Large intestine (tissue), 3 donors: ENCODE data around the gene ARID5B. TPM values are rescaled to one million over a fixed set of nuclear protein-coding genes. Genes with fewer than 3 reads are reported as not detected.

Experiments used
- DNase-seq, 2 donors: peaks; one replicate each; pipeline versions ENCODE4 v3.0.0 to v3.0.0-alpha.2; 2013
- H3K27ac ChIP-seq: one replicate; pipeline ENCODE4 v1.5.1; 2013; ENCODE audit warnings: low read length
- H3K27me3 ChIP-seq: 2 replicates; pipeline ENCODE4 v1.6.1; 2013; ENCODE audit warnings: low read length; ENCODE audit not compliant: control insufficient read depth, insufficient read depth
- H3K36me3 ChIP-seq: 2 replicates; pipeline ENCODE4 v1.6.1; 2013; ENCODE audit warnings: low read length; ENCODE audit not compliant: control insufficient read depth, insufficient read depth
- H3K4me1 ChIP-seq: one replicate; pipeline ENCODE4 v1.6.1; 2013; ENCODE audit warnings: low read length; ENCODE audit not compliant: control insufficient read depth, insufficient read depth
- H3K4me3 ChIP-seq: one replicate; pipeline ENCODE4 v1.5.1; 2013; ENCODE audit warnings: low read length
- H3K9me3 ChIP-seq: one replicate; pipeline ENCODE4 v1.6.1; 2013; ENCODE audit warnings: mild to moderate bottlenecking, low read depth, low read length, moderate library complexity; ENCODE audit not compliant: control insufficient read depth
- WGBS: methylation state at CpG from one replicate; pipeline ENCODE4 v1.1.5; 2013; ENCODE audit warnings: low lambda C conversion rate; ENCODE audit not compliant: insufficient coverage; 5-methylcytosine and 5-hydroxymethylcytosine counted together
- polyA plus RNA-seq: library from polyadenylated mRNA; unstranded; fragments of 120-200 nt; gene quantifications from one replicate; pipeline ENCODE4 v1.2.1, GENCODE V29; 2013

Gene ARID5B
- polyA plus RNA-seq, 1 donor: 19.9 TPM

GRCh38 chr10:61918989-61919388 lies 17.5 kb downstream of the ARID5B start:
- no peak overlapping the region for H3K27ac ChIP-seq
- DNase-seq: no peak
- no peaks in the 10 kb centered on the region for H3K4me1 ChIP-seq
- no CpG with 5 or more reads among the region's 4 CpGs for WGBS
- no peak overlapping the region for H3K4me3 ChIP-seq
- no peaks in the 10 kb centered on the region for H3K27me3 ChIP-seq
- peaks cover 14% of the 10 kb centered on the region for H3K36me3 ChIP-seq
- peaks cover 4% of the 10 kb centered on the region for H3K9me3 ChIP-seq

- Histone ChIP-seq H3K27me3 (no peaks in the 10 kb centered on the region), H3K4me3 (no peak overlapping the region), H3K9me3 (peaks cover 4% of the 10 kb centered on the region), H3K4me1 (no peaks in the 10 kb centered on the region), H3K27ac (no peak overlapping the region), H3K36me3 (peaks cover 11% of the 10 kb centered on the region)
- 88% methylated on average over 2 of the region's 2 CpGs for WGBS
- no peak for DNase-seq
These were observed 18.2 kb downstream of the ARID5B start for GRCh38 chr10:61919646-61920215.

GRCh38 chr10:61921143-61921542 lies 19.6 kb downstream of the ARID5B start:
- H3K9me3 ChIP-seq: peaks cover 4% of the 10 kb centered on the region
- no peaks in the 10 kb centered on the region for H3K27me3 ChIP-seq
- no CpG with 5 or more reads among the region's 2 CpGs for WGBS
- H3K27ac ChIP-seq: no peak overlapping the region
- no peak for DNase-seq
- H3K4me3 ChIP-seq: no peak overlapping the region
- peaks cover 5% of the 10 kb centered on the region for H3K36me3 ChIP-seq
- no peaks in the 10 kb centered on the region for H3K4me1 ChIP-seq

GRCh38 chr10:61923210-61923949 lies 21.9 kb downstream of the ARID5B start:
- H3K36me3 ChIP-seq: peaks cover 2% of the 10 kb centered on the region
- H3K9me3 ChIP-seq: no peaks in the 10 kb centered on the region
- DNase-seq: no peak
- no peaks in the 10 kb centered on the region for H3K27me3 ChIP-seq
- no peak overlapping the region for H3K27ac ChIP-seq
- no peak overlapping the region for H3K4me3 ChIP-seq
- no peaks in the 10 kb centered on the region for H3K4me1 ChIP-seq
- no CpG with 5 or more reads among the region's 6 CpGs for WGBS

GRCh38 chr10:61923950-61924274 lies 22.4 kb downstream of the ARID5B start:
- no peaks in the 10 kb centered on the region for H3K4me1 ChIP-seq
- no peaks in the 10 kb centered on the region for H3K27me3 ChIP-seq
- H3K27ac ChIP-seq: no peak overlapping the region
- no peaks in the 10 kb centered on the region for H3K9me3 ChIP-seq
- peaks cover 7% of the 10 kb centered on the region for H3K36me3 ChIP-seq
- no peak for DNase-seq
- H3K4me3 ChIP-seq: no peak overlapping the region
- WGBS: no CpG with 5 or more reads among the region's 2 CpGs

- Histone ChIP-seq H3K27ac (no peak overlapping the region), H3K9me3 (no peaks in the 10 kb centered on the region), H3K4me1 (peaks cover 5% of the 10 kb centered on the region), H3K27me3 (no peaks in the 10 kb centered on the region), H3K4me3 (no peak overlapping the region), H3K36me3 (peaks cover 4% of the 10 kb centered on the region)
- DNase-seq: peak in 1 of 2 donors; percentile 75
- 33% methylated on average over 2 of the region's 4 CpGs for WGBS
These were observed 28.1 kb downstream of the ARID5B start for GRCh38 chr10:61929555-61929954.

GRCh38 chr10:61931620-61932332 lies 30.3 kb downstream of the ARID5B start:
- Histone ChIP-seq H3K27ac (no peak overlapping the region), H3K36me3 (peaks cover 4% of the 10 kb centered on the region), H3K4me3 (no peak overlapping the region), H3K4me1 (peaks cover 10% of the 10 kb centered on the region), H3K27me3 (no peaks in the 10 kb centered on the region), H3K9me3 (no peaks in the 10 kb centered on the region)
- DNase-seq: no peak
- 83% methylated on average over 1 of the region's 6 CpGs for WGBS

- Histone ChIP-seq H3K4me3 (no peak overlapping the region), H3K27ac (peak overlapping the region; percentile 18), H3K9me3 (no peaks in the 10 kb centered on the region), H3K36me3 (no peaks in the 10 kb centered on the region), H3K4me1 (peaks cover 29% of the 10 kb centered on the region), H3K27me3 (no peaks in the 10 kb centered on the region)
- DNase-seq: peak in 1 of 2 donors; percentile 59
- 40% methylated on average over 1 of the region's 3 CpGs for WGBS
These were observed 32.5 kb downstream of the ARID5B start for GRCh38 chr10:61933859-61934555.

- no peaks in the 10 kb centered on the region for H3K27me3 ChIP-seq
- WGBS: 92% methylated on average over 2 of the region's 5 CpGs
- H3K36me3 ChIP-seq: peaks cover under 1% of the 10 kb centered on the region
- no peak overlapping the region for H3K4me3 ChIP-seq
- no peak overlapping the region for H3K27ac ChIP-seq
- H3K9me3 ChIP-seq: no peaks in the 10 kb centered on the region
- DNase-seq: no peak
- peaks cover 29% of the 10 kb centered on the region for H3K4me1 ChIP-seq
These were observed 33.6 kb downstream of the ARID5B start for GRCh38 chr10:61935077-61935476.

- H3K4me3 ChIP-seq: no peak overlapping the region
- peak; percentile 60 to 79 for DNase-seq
- H3K27ac ChIP-seq: peak overlapping the region; percentile 66
- no peaks in the 10 kb centered on the region for H3K9me3 ChIP-seq
- H3K36me3 ChIP-seq: peaks cover 10% of the 10 kb centered on the region
- H3K4me1 ChIP-seq: peaks cover 29% of the 10 kb centered on the region
- H3K27me3 ChIP-seq: no peaks in the 10 kb centered on the region
- WGBS: no CpG with 5 or more reads among the region's 3 CpGs
These were observed 35.3 kb downstream of the ARID5B start for GRCh38 chr10:61936770-61937169.
